HG03097 (cell line): ENCODE measurements around the gene ATOSA.

ENCODE experiments used
- ATAC-seq: cut with Tn5 transposase; IDR thresholded peaks from one replicate; pipeline ENCODE4 v1.9.1; 2021; ENCODE audit not compliant: unreplicated experiment, low FRiP score

The ATOSA gene

DNA sequence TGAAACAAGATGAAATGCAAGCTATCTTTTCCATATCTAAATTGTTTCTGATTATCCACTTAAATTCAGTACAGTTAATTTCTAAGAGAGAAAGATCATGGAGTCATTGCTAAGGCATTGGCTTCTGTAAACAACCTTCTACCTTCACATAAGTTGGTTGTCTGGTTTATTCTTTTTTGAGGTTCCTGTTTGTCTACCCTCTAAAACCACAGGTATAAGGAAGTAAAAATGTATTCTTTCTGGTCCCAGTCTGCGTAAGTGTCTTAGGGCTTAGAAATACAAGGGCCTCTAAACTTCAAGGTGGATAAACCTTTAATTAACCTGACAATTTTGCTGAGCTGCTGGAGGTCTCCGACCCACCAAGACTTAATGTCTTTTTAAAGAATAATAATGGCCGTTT lies 3.6 kb upstream of the ATOSA start:
- ATAC-seq, result no peak

DNA sequence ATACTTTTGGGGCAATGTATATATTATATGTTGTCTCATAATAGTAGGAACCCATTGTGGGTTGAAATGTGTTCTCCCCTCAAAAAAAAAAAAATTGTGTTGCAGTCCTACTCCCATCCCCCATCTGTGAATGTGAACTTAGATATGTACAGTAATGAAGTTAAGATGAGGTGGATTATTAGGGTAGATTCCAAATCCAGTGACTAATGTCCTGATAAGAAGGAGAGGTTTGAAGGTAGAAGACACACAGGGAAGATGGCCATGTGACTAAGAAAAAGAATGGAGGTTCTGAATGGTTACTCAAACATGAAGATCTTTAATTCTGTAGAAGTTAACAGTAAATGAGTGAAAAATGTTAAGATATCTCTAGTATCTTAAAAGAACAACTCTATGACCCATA lies 3.0 kb upstream of the ATOSA start:
- ATAC-seq, result no peak

DNA sequence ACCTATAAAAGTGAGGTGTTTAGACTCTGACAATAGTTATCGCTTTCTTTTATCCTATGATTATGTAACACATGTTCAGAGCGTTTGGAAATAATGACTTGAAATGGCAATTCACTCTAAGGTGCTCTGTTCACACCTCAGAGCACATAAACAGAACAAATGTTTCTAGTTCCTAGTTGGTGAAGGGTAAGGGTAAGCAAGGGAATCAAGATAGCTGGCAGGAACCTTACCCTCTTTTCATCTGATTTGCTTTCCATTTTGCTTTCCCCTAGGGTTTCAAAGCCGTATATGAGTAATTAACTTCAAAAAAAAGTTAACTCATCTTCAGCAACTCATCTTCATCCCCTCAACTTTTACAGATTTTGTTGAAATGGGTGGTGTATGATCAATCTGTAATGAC lies 2.3 kb upstream of the ATOSA start:
- no peak for ATAC-seq

DNA sequence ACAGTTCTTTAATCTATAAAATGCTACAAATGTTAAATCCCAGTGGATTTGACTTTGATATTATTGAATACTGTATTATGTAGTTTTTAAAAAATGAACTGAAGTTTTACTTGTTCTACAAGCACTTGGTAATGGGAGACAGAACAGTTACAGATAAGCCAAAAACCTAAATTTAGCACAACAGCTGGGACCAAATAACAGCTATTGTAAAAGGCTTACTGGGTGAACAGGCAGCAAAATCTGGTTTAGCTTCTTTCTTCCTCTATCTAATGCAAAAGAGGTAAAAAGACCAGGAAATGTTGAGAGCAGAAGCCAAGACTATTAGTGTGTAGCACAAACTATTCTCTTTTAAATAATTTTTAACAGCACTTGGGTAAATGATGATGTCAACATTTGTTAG lies 1.6 kb upstream of the ATOSA start:
- no peak for ATAC-seq

DNA sequence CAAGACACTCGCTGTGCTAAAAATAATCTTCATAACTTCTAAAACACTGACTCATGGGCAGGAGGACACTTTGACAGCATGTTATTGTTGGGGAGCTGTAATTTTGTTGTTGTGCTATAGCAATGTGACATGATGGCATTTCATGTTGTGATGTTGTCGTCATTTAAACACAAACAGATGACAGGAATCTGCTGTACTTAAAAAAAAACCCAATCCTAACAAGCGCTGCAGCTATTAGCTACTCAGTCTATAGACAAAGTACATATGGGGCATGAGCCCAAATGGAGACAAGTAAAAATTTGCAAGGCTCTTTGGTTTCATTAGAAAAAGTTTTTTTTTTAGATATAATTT lies 828 bp upstream of the ATOSA start:
- ATAC-seq, result no peak

DNA sequence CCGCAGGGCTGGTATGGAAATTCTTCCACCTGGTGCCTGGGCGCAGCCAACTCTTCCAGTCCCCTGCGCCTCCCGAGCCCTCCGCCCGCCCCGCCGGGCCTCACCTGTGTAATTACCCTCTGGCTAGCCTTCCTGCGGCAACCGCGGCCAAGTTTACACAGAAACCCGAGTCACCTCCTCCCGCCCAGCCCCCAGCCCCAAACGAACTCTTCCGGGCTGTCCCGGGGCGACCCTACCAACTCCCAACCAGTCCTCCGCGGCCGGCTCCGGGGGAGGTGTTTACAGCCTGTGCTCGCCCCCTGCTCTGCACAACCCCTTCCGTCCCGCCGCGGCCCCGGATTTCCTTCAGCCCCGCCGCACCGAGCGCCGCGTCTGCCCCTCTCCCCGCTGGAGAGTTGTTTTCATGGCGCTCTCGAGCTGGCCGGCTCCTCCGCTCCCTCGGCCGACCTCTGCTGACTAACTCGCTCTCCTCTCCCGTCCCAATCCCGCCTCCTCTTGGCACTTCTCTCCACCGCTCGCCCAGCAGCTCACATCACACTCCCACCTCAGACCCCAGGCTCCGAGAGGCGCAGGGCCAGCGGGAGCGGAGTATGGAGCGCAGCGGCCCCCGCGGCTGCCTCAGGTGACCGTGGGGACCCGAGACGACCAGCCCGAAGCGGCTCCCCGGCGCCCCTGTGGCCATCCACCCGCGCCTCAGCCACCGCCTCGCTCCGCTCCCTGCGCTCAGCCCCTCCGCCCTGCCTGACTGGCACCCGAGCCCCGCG lies 538 bp downstream of the ATOSA start:
- no peak for ATAC-seq

DNA sequence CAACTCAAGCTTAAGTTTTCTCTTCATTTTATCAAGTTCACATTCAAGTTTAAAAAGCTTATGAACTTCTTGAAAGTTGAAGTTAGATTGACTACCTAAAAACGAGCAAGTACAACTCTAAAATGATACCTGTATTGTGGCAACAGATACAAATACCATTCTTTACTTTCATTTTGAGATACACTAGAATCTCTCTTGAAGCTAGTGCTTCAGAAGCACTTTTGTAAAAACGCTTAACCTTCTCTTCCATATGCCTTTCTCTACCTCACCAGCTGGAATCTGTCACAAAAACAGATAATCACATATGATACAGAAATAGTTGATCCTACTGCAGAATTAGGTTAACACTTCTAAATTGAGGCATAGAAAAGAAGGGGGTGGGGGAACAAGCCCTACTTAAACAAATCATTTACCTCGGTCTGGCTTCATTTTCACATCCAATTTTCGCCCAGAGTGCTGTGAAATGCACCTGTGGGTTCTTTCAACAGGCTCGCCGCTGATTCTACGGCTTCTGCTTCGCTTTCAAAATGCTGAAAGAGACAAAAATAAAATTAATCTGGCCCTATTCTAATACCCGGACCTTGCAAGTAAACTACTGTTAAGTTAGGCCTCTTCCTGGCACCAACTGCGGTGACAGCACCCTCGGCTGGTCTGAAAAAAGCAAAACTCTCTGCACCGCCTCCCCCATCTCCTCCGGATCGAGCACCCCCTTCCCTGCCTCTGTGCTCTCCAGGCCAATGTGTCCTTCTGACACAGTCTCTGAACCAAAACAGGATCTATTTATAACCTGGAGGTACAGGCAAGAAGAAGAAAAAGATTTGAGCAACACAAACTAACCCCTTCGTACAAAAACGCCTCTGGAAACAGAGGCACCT lies 1.4 kb downstream of the ATOSA start:
- peak; percentile 25 for ATAC-seq

DNA sequence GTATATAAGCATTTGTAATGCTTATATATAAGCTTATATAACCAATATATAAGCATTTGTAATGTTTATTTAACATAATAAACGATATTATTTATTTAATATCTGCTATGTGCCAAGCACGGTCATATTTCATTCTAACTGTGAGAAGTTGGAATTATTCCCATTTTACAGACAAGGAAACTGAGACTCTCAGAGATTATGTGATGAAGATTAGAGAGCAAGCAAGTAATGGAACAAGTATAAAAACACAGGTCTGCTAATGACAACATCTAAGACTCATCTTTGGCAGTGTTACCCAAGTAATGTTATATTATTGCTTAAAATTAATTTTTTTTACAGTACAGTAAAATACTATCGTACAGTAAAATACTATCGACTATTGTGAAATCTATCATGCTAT lies 4.4 kb downstream of the ATOSA start:
- no peak for ATAC-seq

DNA sequence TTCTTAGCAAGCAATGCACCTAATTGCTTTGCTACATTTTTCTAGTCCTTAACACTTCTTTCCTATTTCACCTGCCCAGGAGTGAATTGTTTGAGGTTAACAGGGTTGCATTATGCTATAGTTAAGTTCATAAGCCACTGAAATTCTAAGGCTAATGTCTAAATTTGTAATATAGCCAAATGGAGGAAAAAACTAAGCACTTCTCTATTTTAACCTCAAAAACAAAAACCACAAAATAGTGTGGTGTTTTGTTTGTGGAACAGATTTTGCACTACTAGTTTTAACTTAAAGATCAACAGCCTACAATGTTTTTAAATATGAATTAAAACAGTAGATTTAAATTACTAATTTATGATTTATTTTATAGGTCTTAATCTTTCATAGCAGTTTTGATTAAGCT lies 5.5 kb downstream of the ATOSA start:
- ATAC-seq, result no peak

DNA sequence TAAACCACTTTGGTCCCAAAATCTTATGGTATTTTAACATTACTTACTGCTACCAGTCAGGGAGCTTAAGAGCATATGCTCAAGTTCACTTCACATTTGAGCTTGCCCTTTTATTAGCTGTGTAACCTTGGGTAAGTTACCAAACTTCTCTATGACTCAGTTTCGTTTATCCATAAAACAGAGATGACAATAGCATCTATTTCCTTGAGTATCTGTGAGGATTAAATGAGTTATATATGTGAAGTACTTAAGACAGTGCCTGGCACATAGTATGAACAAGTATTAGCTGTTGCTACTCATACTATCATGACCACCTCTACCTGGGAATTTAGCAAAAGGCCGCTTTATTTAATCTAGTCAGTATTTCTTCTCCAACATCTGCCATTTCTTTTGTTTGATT lies 5.9 kb downstream of the ATOSA start:
- ATAC-seq, result no peak

DNA sequence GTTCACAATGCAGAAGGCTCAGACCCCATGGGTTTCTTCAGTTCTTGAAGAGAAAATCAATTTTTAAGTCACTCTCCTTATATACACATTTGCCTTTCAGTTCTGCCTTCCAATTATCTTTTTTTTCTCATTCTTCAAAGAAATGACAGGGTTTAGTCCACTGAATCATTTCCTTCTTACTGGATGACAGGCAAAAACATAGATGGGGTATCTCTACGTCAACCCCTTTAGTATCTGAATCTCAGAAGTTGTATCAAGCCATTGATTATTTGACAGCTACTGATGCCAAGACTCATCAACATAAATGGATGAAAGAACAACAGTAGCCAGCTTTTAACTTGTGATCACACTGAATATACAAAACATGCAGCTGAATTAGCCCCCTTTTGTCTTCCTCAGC lies 6.5 kb downstream of the ATOSA start:
- ATAC-seq, result no peak

DNA sequence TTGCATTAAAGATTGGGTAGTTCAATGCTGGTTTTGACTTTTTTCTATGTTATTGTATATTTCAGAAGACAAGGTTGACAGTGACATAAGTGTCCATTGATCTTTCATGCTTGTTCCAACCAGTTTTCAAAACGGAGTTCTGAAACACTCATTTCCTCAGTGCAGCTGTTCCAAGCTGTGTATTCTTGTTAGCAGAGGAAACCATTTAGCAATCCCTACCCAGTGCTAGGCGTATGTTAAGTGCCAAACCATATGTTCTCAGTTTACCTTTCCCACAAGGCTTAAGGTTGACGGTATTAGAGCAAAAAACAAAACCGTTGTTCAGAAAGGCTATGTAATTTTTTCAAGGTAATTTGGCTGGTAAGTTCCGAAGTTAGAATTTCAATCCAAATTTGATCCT lies 9.1 kb downstream of the ATOSA start:
- ATAC-seq, result no peak

DNA sequence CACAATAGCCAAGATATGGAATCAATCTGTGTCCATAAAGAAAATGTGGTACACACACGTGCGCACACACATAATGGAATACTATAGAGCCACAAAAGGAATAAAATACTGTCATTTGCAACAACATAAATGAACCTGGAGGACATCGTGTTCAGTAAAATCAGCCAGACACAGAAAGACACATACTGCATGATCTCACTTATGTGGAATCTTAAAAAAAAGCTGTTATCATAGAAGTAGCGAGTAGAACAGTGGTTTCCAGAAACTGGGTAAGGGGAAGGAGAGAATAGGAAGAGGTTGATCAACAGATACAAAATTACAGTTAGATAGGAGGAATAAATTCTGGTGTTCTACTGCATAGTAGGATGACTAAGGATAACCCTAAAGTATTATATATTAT lies 11.1 kb downstream of the ATOSA start:
- ATAC-seq, result no peak

DNA sequence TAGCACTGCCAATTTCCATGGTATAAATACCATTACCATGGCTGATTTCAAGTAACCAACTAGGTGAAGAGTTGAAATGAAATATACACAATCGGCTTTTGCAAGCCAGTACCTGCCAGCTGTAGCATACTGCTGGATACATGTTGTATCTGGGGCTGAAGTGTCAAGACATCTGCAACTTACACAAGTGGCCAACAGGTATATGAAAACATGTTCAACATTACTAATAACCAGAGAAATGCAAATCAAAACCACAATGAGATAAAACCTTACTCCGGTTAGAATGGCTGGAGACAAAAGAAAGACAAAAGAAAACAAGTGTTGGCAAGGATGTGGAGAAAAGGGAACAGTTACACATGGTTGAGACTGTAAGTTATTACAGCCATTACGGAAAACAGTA lies 11.6 kb downstream of the ATOSA start:
- peak; percentile 62 for ATAC-seq

DNA sequence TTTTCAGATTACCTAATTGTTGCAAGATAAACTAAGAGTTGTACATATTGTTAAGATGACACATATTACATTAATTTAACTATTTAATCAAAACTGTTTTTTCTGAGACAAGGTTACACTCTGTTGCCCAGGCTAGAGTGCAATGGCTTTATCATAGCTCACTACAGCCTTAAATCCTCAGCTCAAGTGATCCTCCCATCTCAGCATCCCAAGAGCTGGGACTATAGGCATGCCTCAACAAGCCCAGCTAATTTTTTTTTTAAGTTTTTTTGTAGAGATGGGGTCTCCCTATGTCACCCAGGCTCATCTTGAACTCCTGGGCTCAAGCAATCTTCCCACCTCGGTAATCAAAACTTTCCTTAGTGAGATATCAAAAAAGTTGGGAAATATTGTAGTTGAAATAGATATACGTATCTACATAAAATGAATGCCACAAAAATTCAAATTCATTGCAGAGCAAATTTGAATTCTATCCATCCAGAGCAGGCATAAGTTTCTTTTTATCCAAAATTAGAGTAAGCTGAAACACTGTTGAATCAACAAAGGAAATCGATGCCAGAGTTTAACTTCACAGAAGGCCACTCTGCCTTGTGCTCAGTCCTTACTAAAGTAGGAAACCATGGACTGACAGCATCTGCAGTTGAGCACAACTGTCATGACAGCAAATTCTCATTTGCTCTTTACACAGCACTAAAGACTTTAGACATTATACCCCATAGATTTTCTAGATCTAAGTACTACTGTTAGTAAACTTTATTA lies 15.5 kb downstream of the ATOSA start:
- ATAC-seq, result no peak

DNA sequence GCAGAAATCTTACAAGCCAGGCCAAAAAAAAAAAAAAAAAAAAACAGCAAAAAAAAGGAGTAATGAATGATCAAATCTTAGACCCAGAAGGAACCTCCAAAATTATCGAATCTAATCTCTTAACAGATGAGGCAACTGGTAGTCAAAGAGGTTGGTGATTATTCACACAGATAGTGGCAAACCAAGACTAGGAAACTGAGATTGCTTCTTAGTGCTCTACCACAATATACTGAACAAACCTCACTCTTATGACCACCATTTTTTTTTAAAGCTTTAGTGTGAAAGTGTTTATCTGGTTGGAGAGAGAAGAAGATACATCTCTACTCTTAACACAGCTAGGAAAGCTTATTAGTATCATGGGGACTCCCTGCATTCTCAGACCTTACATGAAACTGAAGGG lies 17.3 kb downstream of the ATOSA start:
- ATAC-seq, result no peak

DNA sequence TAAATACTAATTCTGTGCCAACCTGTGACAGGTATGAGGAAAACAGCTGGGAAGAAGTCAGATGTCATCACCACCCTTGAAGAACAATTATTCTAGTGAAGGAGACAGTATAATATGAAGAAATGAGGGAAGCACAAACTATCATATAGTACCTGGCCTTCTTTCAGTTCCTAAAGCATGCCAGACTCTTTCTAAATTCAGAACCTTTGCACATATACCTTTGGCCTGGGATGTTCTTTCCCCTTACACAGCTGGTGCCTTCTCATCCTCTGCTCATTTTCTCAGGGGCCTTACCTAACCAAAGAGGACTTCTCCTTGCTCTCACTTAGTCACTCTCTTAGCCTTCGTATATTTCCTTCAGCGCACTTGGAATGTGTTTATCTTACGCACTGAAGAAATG lies 19.0 kb downstream of the ATOSA start:
- no peak for ATAC-seq

DNA sequence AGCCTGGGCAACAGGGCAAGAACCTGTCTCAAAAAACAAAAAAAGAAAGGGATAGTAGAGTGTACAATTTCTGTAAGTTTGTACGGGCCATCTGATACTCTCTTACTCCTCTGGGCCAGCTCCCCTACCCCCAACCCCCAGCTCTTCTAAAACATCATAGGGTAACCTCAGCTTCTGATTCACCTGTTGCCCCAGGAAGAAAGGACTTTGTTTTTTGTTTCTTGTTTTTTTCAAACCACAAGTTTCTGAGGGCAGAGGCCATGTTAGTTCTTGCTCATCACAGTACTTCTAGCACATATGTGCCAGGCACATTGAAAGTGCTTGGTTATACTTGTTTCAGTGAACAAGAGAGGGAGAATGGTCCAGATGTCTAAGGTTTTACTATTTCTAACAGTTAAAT lies 20.2 kb downstream of the ATOSA start:
- ATAC-seq, result peak; percentile 81

DNA sequence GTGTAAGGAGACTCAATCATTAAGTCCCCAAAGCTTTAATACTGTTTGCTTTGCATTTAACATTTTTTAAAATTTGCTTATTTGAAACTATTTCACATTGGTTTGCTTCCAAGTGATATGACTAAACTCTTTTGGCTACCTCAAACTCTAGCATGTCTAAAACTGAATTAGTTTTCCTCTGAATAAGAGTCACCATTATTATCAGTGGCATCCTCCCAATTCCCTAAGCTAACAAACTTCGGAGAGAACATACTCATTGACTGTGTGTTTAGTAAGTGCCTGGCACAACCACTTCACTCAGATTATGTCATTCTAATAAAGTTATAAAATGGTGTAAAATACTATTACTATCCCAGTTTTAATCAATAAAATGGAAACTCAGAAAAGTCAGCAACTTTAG lies 21.9 kb downstream of the ATOSA start:
- ATAC-seq, result no peak

DNA sequence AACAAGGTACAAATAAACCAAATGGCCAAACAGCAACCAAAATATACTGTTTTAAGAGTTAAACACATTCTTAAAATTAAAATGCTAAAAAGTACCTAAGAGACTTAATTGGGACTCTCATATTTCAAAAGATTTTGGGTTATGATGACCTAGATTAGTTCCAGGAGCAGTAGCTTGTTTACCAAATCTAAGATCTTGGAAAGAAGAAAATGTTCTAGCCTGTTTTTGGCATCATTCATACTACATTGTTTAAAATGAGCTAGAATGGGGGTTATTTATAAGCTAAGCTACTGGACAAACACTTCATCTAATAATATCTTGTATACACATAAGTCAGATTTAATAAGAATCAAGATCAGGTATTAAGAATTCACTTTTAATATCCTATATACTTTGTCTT lies 22.8 kb downstream of the ATOSA start:
- no peak for ATAC-seq

DNA sequence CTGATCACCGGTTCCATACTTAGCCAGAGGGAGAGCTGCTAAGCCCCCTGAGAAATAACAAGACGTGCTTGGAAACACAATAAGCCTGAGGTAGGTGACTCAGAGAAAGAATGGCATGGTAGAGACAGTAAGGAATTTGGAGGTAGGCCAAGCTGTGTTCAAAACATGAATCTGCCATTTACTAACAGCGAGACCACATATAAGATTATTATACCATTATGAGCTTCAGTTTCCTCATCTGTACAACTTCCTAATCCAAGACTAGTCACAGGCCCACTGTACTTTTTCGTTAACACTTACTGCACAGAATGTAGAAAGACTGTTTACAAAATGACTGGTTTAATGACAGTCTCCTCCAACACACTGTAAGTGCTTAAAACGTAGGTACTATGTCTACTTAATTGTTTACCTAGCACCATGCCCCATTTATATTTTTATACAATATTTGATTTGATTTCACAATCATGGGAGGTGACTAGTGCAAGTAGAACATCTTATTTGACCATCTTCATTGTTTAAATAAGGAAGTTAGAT lies 25.7 kb downstream of the ATOSA start:
- ATAC-seq, result no peak
